NCI-H748 treated with DMSO at 0.1 percent for 48 hours (cell line): Measurements from ENCODE around the gene PLA2G2C.

Source experiments
- DNase-seq: peaks from one replicate; lab custom pipeline; 2025; lab: John Stamatoyannopoulos, UW

Gene PLA2G2C

GRCh38 chr1:20183616-20184271 lies 2.6 kb downstream of the PLA2G2C start:
- no peak for DNase-seq

GRCh38 chr1:20183035-20183434 lies 3.3 kb downstream of the PLA2G2C start:
- DNase-seq: no peak

GRCh38 chr1:20182415-20182814 lies 3.9 kb downstream of the PLA2G2C start:
- DNase-seq: no peak

GRCh38 chr1:20180844-20181207 lies 5.5 kb downstream of the PLA2G2C start:
- no peak for DNase-seq

GRCh38 chr1:20180129-20180843 lies 6.0 kb downstream of the PLA2G2C start:
- no peak for DNase-seq

- no peak for DNase-seq
Observed at GRCh38 chr1:20179371-20180128, 6.8 kb downstream of the PLA2G2C start.

- DNase-seq: no peak
Observed at GRCh38 chr1:20178634-20179370, 7.5 kb downstream of the PLA2G2C start.

- no peak for DNase-seq
Observed at GRCh38 chr1:20174937-20175666, 11.2 kb downstream of the PLA2G2C start.

GRCh38 chr1:20172033-20172590 lies 14.2 kb downstream of the PLA2G2C start:
- DNase-seq: no peak

GRCh38 chr1:20169932-20170331 lies 16.4 kb downstream of the PLA2G2C start:
- no peak for DNase-seq

GRCh38 chr1:20168564-20169491 lies 17.5 kb downstream of the PLA2G2C start:
- no peak for DNase-seq

- no peak for DNase-seq
Observed at GRCh38 chr1:20167126-20167525, 19.2 kb downstream of the PLA2G2C start.

- DNase-seq: no peak
Observed at GRCh38 chr1:20166051-20166450, 20.3 kb downstream of the PLA2G2C start.

GRCh38 chr1:20165522-20165951 lies 20.8 kb downstream of the PLA2G2C start:
- no peak for DNase-seq

- DNase-seq: no peak
Observed at GRCh38 chr1:20164694-20165202, 21.6 kb downstream of the PLA2G2C start.

GRCh38 chr1:20160034-20160433 lies 26.3 kb downstream of the PLA2G2C start:
- DNase-seq: no peak

- DNase-seq: no peak
Observed at GRCh38 chr1:20158358-20159070, 27.8 kb downstream of the PLA2G2C start.

- DNase-seq: no peak
Observed at GRCh38 chr1:20154301-20154831, 32.0 kb downstream of the PLA2G2C start.

- DNase-seq: no peak
Observed at GRCh38 chr1:20153000-20153418, 33.3 kb downstream of the PLA2G2C start.
